Urothelium cell line (cell line): Measurements from ENCODE around the gene SNRNP200.
A peak's percentile ranks its signal among the peaks of the same experiment; 100 is the strongest.
"Not testable (repeated sequence)": the region's sequence is repeated elsewhere in the genome, so short reads cannot be mapped to it uniquely, and the experiment has no call there.

ENCODE experiments used
- DNase-seq: peaks from one replicate; pipeline ENCODE4 v3.0.0; 2011; ENCODE audit warnings: low spot score, mixed read lengths
- FAIRE-seq: peaks from 2 replicates; lab custom pipeline; 2011; peaks lifted over from hg19 to GRCh38; lab: Jason Lieb, UNC

SNRNP200 gene

GRCh38 chr2:96276787-96277499 lies 28.4 kb downstream of the SNRNP200 start:
- FAIRE-seq = peak; percentile 83
- DNase-seq = no peak

DNA sequence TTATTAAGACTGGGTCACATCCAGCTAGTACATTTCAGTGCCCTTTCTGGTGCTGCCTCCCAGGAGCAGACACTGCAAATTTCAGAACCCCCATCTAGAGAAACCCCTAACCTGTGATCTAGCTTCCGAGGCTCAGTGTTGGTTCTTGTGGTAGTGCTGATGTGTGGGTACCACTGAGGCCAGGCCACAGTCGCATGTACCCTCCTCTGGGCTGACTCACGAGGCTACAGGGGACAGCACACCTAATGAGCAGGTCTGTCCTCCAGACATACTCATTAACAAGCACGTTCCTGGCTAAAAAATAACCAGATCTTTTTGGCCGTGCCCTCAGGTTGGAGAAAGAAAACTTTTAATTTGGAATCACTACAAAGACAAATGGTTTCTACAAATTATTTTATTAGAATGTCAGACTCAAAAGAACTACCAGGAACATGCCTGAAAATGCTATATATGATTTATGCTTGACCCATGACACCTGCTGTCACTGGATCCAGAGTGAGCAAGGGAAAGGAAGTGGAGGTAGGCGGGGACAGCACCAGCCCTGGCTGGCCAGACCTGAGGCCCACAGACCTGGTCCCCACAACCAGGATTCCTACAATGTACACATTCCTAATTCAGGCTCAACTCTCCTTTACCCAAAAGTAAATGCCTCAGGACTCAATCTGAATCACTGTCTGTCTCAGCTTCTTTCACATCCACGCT lies 30.8 kb downstream of the SNRNP200 start:
- DNase-seq = no peak
- no peak for FAIRE-seq

DNA sequence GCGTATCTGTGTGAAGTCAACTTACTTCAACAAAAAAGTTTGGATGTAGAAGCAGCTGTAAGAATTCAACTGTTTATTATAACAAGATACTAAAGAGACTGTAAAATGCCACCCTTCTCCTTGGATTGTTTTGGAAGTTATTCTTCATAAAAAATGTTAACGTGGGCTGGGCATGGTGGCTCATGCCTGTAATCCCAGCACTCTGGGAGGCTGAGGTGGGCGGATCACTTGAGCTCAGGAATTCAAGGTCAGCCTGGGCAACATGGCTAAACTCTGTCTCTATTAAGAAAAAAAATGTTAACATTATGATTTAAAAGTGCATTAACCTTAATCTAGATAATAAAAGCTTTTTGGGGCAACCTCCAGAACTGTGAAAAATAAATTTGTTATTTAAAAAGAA lies 31.6 kb downstream of the SNRNP200 start:
- FAIRE-seq = no peak
- DNase-seq = no peak

- no peak for DNase-seq
- no peak for FAIRE-seq
Measured at GRCh38 chr2:96271995-96272394, 33.4 kb downstream of the SNRNP200 start.

GRCh38 chr2:96267159-96267971 lies 38.0 kb downstream of the SNRNP200 start:
- DNase-seq (peak; percentile 57), FAIRE-seq (no peak)

GRCh38 chr2:96265840-96266679 lies 39.3 kb downstream of the SNRNP200 start, which contains the start of the genes CIAO1 and TMEM127:
CIAO1 (plus strand) TSS chr2:96266225; CDS start chr2:96266351, 126 bp downstream.
TMEM127 (minus strand) TSS chr2:96265997; CDS start chr2:96265381, 616 bp downstream.
- peak; percentile 90 for FAIRE-seq
- DNase-seq = peak; percentile 100

- DNase-seq (peak; percentile 49), FAIRE-seq (no peak)
Measured at GRCh38 chr2:96265349-96265839, 40.0 kb downstream of the SNRNP200 start.

DNA sequence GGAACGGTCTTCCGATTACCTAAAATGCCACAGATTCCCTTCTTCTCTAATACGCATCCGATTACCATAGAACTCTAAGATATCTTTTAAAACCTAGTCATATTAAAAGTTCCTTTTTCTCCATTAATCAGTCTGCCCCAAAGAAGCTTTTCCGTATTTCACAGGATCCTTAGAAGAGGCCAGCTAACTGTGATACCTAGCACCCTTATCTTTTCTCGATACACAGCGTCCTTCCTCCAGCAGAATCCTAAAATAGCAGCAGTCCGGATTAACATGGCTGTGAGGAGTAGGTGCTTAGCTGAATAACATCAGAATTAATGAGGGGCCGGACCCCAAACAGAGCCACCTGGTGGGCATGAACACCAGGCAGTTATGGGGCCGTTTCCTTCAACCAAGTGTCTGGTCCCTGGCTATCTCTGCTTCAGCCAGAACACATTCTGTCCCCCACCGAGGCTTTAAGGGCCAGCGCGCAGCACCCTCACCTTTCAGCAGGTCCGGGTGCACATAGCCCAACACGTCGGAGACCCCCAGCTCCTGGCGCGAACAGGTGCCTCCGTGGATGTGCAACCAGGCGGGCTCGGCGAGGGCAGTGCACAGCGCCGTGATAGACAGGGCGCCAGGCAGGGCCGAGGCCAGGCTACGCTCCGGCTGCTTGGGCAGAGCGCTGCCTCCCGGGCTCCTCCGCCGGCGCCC lies 40.5 kb downstream of the SNRNP200 start:
- no peak for FAIRE-seq
- peak; percentile 25 for DNase-seq

DNA sequence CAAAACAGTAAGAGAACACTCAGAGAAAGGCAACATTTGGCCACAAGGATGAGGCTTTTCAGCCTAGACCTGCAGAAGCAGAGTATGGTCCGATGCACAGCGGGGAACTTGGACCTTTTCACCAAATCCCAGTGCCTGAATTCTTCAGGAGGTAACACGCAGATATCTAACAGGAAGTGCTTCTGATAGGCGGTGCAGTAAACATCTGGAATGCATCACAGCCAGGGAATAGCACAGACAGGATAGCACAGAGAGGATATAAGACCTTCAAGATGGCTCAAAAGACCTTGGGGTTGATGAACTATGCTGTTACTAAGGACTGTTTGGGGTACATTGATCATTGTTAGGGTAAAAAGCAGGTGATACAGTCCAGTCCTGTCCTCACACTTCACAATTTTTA lies 41.3 kb downstream of the SNRNP200 start:
- DNase-seq (no peak), FAIRE-seq (no peak)

DNA sequence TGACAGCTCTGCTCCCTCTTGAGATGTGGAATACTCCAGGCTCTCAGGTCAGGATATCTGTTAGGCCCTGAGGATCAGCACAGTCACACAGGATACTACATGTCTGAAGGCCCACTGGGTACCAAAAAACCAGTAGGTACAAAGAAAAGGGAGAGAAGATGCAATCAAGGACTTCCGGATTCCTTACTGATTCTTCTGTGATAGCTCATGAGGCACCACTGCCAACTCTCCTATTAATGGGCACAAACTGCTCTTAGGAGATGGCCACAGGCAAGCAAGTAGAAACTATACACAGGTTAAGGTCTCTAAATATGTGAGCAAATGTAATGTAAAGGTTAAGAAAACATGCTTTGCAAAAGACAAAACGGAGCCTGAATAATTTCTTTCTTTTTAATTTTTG lies 43.0 kb downstream of the SNRNP200 start:
- DNase-seq = no peak
- no peak for FAIRE-seq

DNA sequence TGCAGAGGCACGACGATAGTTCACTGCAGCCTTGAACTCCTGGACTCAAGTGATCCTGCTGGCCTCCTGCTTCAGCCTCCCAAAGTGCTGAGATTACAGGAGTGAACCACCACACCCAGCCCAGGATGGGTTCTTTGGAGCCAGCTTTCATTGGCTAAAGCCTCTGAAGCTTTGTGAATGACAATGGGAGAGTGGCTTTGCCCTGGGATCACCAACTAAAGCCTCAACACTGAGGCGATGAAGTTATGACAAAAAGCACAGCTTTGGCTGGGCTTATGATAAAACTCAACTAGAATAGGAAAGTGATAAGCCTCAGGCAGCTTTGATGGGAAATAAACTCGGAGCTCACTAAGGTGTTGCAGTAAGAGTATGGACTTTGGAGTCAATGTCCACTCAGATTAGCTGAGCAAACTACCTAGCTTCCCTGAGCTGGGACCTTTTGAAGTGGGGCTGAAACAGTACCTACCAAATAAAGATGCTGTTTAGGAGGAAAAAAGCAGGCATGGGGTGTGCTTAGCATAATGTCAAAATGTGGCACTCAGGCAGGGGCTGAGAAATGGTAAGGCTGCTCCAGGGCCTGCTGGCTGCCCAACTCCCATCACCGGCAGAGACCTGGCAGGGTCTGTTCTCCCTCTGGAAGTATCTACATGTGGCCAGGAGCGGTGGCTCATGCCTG lies 43.9 kb downstream of the SNRNP200 start:
- FAIRE-seq (no peak), DNase-seq (no peak)

GRCh38 chr2:96260387-96261260 lies 44.7 kb downstream of the SNRNP200 start:
- DNase-seq = peak; percentile 92
- FAIRE-seq = peak; percentile 89

GRCh38 chr2:96259497-96259921 lies 45.8 kb downstream of the SNRNP200 start:
- DNase-seq (no peak), FAIRE-seq (no peak)

GRCh38 chr2:96258166-96259022 lies 47.0 kb downstream of the SNRNP200 start:
- FAIRE-seq (no peak), DNase-seq (no peak)

DNA sequence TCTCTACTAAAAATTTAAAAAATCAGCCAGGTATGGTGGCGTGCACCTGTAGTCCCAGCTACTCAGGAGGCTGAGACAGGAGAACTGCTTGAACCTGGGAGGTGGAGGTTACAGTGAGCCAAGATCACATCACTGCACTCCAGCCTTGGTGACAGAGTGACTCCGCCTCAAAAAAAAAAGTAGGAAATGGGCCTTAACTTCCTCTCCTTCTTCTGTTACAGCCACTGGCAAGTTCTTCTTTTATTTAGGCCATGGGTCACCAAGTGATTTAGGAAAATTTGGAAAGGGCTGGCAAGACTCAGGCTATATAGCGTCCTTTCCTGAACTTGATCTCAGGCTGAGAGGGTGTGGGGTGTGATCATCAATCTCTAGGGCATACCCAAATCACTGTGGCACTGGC lies 47.6 kb downstream of the SNRNP200 start:
- FAIRE-seq, DNase-seq: not testable (repeated sequence)

DNA sequence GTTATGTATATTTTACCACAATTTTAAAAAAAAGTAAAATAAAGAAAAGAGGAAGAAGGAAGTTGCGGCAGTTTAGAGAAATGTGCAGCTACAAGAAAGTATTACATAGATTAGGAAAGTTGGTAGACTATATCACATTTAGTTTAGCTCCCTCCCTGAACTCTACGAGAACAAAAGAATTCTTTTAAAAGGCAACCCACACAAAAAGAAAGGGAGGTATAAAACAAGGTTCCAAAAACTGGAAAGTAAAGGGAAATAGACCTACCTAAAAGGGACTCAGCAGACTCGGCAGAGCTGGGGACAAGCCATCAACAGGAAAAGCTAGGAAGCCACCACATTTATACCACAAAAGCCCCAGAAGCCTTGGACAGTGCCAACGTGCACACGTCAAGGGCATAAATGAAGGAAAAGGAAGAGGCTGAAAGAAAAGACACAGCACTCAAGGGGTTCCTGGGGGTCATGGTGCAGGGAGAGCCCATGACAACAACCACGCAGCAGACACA lies 48.7 kb downstream of the SNRNP200 start:
- no peak for FAIRE-seq

DNA sequence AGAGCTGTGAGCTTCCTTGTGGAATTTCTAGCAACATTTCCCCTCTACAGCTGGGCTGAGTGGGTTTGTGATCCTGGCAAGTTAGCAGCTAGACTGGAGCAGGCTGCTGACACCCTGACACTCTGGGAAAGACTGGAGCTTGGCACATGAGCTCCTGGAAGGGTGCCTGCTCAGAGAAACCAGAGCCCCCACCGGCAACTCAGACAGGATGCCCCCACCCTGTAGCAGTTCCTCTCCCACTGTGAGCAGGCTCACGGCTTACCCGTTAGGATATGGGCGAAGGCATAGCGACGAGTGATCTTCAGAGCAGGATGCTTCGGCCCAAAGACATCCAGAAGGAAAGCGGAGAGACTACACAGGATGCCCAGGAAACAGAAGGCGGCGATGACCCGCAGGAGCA lies 50.8 kb downstream of the SNRNP200 start:
- FAIRE-seq = no peak

More for the DNA sequence above, 48.7 kb downstream of the SNRNP200 start:
- no peak for DNase-seq

More for the DNA sequence above, 50.8 kb downstream of the SNRNP200 start:
- no peak for DNase-seq
